IPS-18c (cell line): ENCODE measurements around the gene PRSS53.

Experiments used
- H3K4me3 ChIP-seq: 2 replicates; pipeline ENCODE4 v1.7.0; 2013; ENCODE audit warnings: low read depth, mild to moderate bottlenecking, low read length, moderate library complexity; ENCODE audit not compliant: insufficient read depth
- H3K9me3 ChIP-seq: one replicate; pipeline ENCODE4 v1.6.1; 2013; ENCODE audit warnings: mild to moderate bottlenecking, low read length, moderate library complexity; ENCODE audit not compliant: control insufficient read depth, insufficient read depth

PRSS53 gene

GRCh38 chr16:31127182-31127581 lies 38.4 kb upstream of the PRSS53 start:
- H3K9me3 ChIP-seq: peaks cover 2% of the 10 kb centered on the region
- H3K4me3 ChIP-seq: no peak overlapping the region

- H3K4me3 ChIP-seq: no peak overlapping the region
Observed at GRCh38 chr16:31125844-31126243, 37.1 kb upstream of the PRSS53 start.

GRCh38 chr16:31120129-31120528 lies 31.4 kb upstream of the PRSS53 start:
- H3K4me3 ChIP-seq: no peak overlapping the region
- H3K9me3 ChIP-seq: no peaks in the 10 kb centered on the region

More at GRCh38 chr16:31125844-31126243, 37.1 kb upstream of the PRSS53 start:
- H3K9me3 ChIP-seq: peaks cover 2% of the 10 kb centered on the region

- Histone ChIP-seq H3K9me3 (no peaks in the 10 kb centered on the region), H3K4me3 (peak overlapping the region; percentile 65)
Observed at GRCh38 chr16:31118223-31119155, 29.7 kb upstream of the PRSS53 start.

- no peaks in the 10 kb centered on the region for H3K9me3 ChIP-seq
Observed at GRCh38 chr16:31117384-31118222, 28.9 kb upstream of the PRSS53 start, which contains the start of gene KAT8. Gene KAT8, plus strand, starts transcription at chr16:31117664. Its CDS starts 18 bp downstream, at chr16:31117682.

GRCh38 chr16:31114468-31114867 lies 25.7 kb upstream of the PRSS53 start:
- Histone ChIP-seq H3K9me3 (no peaks in the 10 kb centered on the region), H3K4me3 (no peak overlapping the region)

More at GRCh38 chr16:31117384-31118222, 28.9 kb upstream of the PRSS53 start, which contains the start of gene KAT8:
- peak within 1 kb of the TSS; percentile 91 for H3K4me3 ChIP-seq

- no peaks in the 10 kb centered on the region for H3K9me3 ChIP-seq
- no peak overlapping the region for H3K4me3 ChIP-seq
Observed at GRCh38 chr16:31113121-31114120, 24.7 kb upstream of the PRSS53 start.

- no peak overlapping the region for H3K4me3 ChIP-seq
- no peaks in the 10 kb centered on the region for H3K9me3 ChIP-seq
Observed at GRCh38 chr16:31112711-31113110, 24.0 kb upstream of the PRSS53 start.

- no peak overlapping the region for H3K4me3 ChIP-seq
- H3K9me3 ChIP-seq: no peaks in the 10 kb centered on the region
Observed at GRCh38 chr16:31111881-31112466, 23.2 kb upstream of the PRSS53 start.

GRCh38 chr16:31110106-31111034 lies 21.6 kb upstream of the PRSS53 start:
- Histone ChIP-seq H3K4me3 (no peak overlapping the region), H3K9me3 (no peaks in the 10 kb centered on the region)

GRCh38 chr16:31109622-31110021 lies 20.9 kb upstream of the PRSS53 start:
- Histone ChIP-seq H3K4me3 (peak overlapping the region; percentile 93; the same call in 1 of the 2 replicates), H3K9me3 (no peaks in the 10 kb centered on the region)

GRCh38 chr16:31108794-31109558 lies 20.2 kb upstream of the PRSS53 start:
- H3K4me3 ChIP-seq: peak overlapping the region; percentile 93
- H3K9me3 ChIP-seq: no peaks in the 10 kb centered on the region

GRCh38 chr16:31108035-31108793 lies 19.5 kb upstream of the PRSS53 start, which contains the start of gene BCKDK:
Gene BCKDK, plus strand, starts transcription at chr16:31108386. Its CDS starts 838 bp downstream, at chr16:31109224.
- Histone ChIP-seq H3K4me3 (peak within 1 kb of the TSS; percentile 93), H3K9me3 (no peaks in the 10 kb centered on the region)

GRCh38 chr16:31107465-31107867 lies 18.7 kb upstream of the PRSS53 start:
- Histone ChIP-seq H3K9me3 (no peaks in the 10 kb centered on the region), H3K4me3 (no peak overlapping the region)
